GM21576 (cell line): Measurements from ENCODE around the gene ACER1.
A peak's percentile ranks its signal among the peaks of the same experiment; 100 is the strongest.
"Not testable (repeated sequence)": the region's sequence is repeated elsewhere in the genome, so short reads cannot be mapped to it uniquely, and the experiment has no call there.

Experiments used
- ATAC-seq: cut with Tn5 transposase; IDR thresholded peaks from one replicate; pipeline ENCODE4 v1.9.1; 2021; ENCODE audit warnings: mild to moderate bottlenecking, moderate library complexity; ENCODE audit not compliant: unreplicated experiment

The ACER1 gene

GRCh38 chr19:6333439-6333838, at the start of gene ACER1:
ACER1 (minus strand) TSS chr19:6333612; CDS start chr19:6333551, 61 bp downstream.
- no peak for ATAC-seq

GRCh38 chr19:6383188-6383587, 49.8 kb upstream of the ACER1 start:
- ATAC-seq: no peak

GRCh38 chr19:6381030-6381750, 47.8 kb upstream of the ACER1 start:
- ATAC-seq: no peak

GRCh38 chr19:6379744-6380143, 46.3 kb upstream of the ACER1 start:
- no peak for ATAC-seq

- no peak for ATAC-seq
These were observed 45.1 kb upstream of the ACER1 start for GRCh38 chr19:6378486-6378885.

- no peak for ATAC-seq
These were observed 44.6 kb upstream of the ACER1 start for GRCh38 chr19:6378041-6378440.

- no peak for ATAC-seq
These were observed 43.2 kb upstream of the ACER1 start for GRCh38 chr19:6376512-6377190.

GRCh38 chr19:6375411-6376010, 42.1 kb upstream of the ACER1 start, which contains the start of gene PSPN:
PSPN (minus strand) TSS chr19:6375933; CDS start chr19:6375849, 84 bp downstream.
- no peak for ATAC-seq

GRCh38 chr19:6374711-6375410, 41.4 kb upstream of the ACER1 start:
- ATAC-seq: no peak

- ATAC-seq: no peak
These were observed 40.8 kb upstream of the ACER1 start for GRCh38 chr19:6374161-6374709.

GRCh38 chr19:6373813-6374108, 40.3 kb upstream of the ACER1 start:
- ATAC-seq: no peak

GRCh38 chr19:6373096-6373812, 39.8 kb upstream of the ACER1 start:
- peak; percentile 45 for ATAC-seq

- peak; percentile 80 for ATAC-seq
These were observed 39.2 kb upstream of the ACER1 start, which contains the start of gene ALKBH7 for GRCh38 chr19:6372594-6373095. ALKBH7 (plus strand) TSS chr19:6372794; CDS start chr19:6372821, 27 bp downstream.

- ATAC-seq: no peak
These were observed 30.9 kb upstream of the ACER1 start for GRCh38 chr19:6364353-6364752.

GRCh38 chr19:6362351-6362801, 29.0 kb upstream of the ACER1 start:
- no peak for ATAC-seq

- no peak for ATAC-seq
These were observed 28.6 kb upstream of the ACER1 start for GRCh38 chr19:6362027-6362350.

GRCh38 chr19:6360857-6361216, 27.4 kb upstream of the ACER1 start:
- not testable (repeated sequence) for ATAC-seq

GRCh38 chr19:6360445-6360844, 27.0 kb upstream of the ACER1 start:
- ATAC-seq: not testable (repeated sequence)

- ATAC-seq: no peak
These were observed 26.3 kb upstream of the ACER1 start for GRCh38 chr19:6359568-6360341.

- ATAC-seq: no peak
These were observed 24.6 kb upstream of the ACER1 start for GRCh38 chr19:6358003-6358402.
